Stimulated activated CD8-positive, alpha-beta memory T cell treated with anti-CD3 and anti-CD28 coated beads, Interleukin-4, amount 100 ng/mL, for 48 hours (primary cell): ENCODE measurements around the gene INPP5A.
"Not testable (repeated sequence)": the region's sequence is repeated elsewhere in the genome, so short reads cannot be mapped to it uniquely, and the experiment has no call there.

ENCODE experiments used
- DNase-seq: peaks from one replicate; pipeline ENCODE4 v3.0.0-alpha.2; 2020

Gene INPP5A

GRCh38 chr10:132665946-132666704 lies 128.5 kb downstream of the INPP5A start:
- DNase-seq: no peak

- DNase-seq: no peak
Measured at GRCh38 chr10:132666705-132667341, 129.2 kb downstream of the INPP5A start.

GRCh38 chr10:132667342-132668047 lies 129.9 kb downstream of the INPP5A start:
- no peak for DNase-seq

- DNase-seq: no peak
Measured at GRCh38 chr10:132668048-132668394, 130.4 kb downstream of the INPP5A start.

- DNase-seq: no peak
Measured at GRCh38 chr10:132669208-132669861, 131.7 kb downstream of the INPP5A start.

GRCh38 chr10:132670546-132671227 lies 133.1 kb downstream of the INPP5A start:
- DNase-seq: no peak

- no peak for DNase-seq
Measured at GRCh38 chr10:132671228-132672154, 133.9 kb downstream of the INPP5A start.

GRCh38 chr10:132673746-132674145 lies 136.2 kb downstream of the INPP5A start:
- DNase-seq: not testable (repeated sequence)

GRCh38 chr10:132674311-132674710 lies 136.7 kb downstream of the INPP5A start:
- DNase-seq: no peak

GRCh38 chr10:132675031-132675740 lies 137.6 kb downstream of the INPP5A start:
- no peak for DNase-seq

- no peak for DNase-seq
Measured at GRCh38 chr10:132676193-132676891, 138.8 kb downstream of the INPP5A start.

- no peak for DNase-seq
Measured at GRCh38 chr10:132677096-132677472, 139.5 kb downstream of the INPP5A start.

GRCh38 chr10:132677473-132678227 lies 140.1 kb downstream of the INPP5A start:
- no peak for DNase-seq

- DNase-seq: no peak
Measured at GRCh38 chr10:132678436-132679216, 141.0 kb downstream of the INPP5A start.

- no peak for DNase-seq
Measured at GRCh38 chr10:132679217-132679595, 141.6 kb downstream of the INPP5A start.

GRCh38 chr10:132679640-132680039 lies 142.1 kb downstream of the INPP5A start:
- no peak for DNase-seq

GRCh38 chr10:132680741-132681140 lies 143.2 kb downstream of the INPP5A start:
- DNase-seq: not testable (repeated sequence)

GRCh38 chr10:132681858-132682755 lies 144.5 kb downstream of the INPP5A start:
- no peak for DNase-seq
